LNCaP clone FGC (cell line): ENCODE data around the gene ZNF19.

Experiments used
- DNase-seq: peaks from one replicate; pipeline ENCODE4 v3.0.0-alpha.2; 2011; ENCODE audit warnings: low read depth
- H3K4me3 ChIP-seq: 2 replicates; pipeline ENCODE4 v1.5.1; 2011; ENCODE audit warnings: mild to moderate bottlenecking, low read depth, low read length, control low read depth
- TF ChIP-seq, protein P1 (sequence below): IDR thresholded peaks from 2 replicates; pipeline ENCODE4 v1.5.1; 2012; ENCODE audit warnings: mild to moderate bottlenecking; ENCODE audit not compliant: control insufficient read depth, insufficient read depth; ENCODE audit errors: extremely low read depth

The ZNF19 gene

DNA sequence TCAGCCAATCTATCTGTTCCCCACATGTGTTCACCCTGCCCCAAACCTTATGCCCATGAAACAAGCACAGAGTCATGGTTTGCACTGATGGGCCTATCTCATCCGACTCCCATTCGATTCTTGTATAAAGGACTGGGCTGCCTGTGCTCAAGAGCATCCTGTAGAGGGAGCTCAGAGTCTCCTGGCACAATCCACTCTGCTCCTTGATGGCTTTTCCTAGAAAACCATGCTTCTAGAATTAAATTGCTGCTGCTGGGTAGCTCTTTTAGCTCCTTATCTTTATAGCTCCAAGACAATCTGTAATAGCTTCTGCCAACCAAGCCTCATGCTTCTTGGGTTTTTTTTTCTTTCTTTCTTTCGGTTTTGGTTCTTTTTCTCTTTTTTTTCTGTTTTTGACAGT lies 9.7 kb downstream of the ZNF19 start:
- TF ChIP-seq, protein P1, sequence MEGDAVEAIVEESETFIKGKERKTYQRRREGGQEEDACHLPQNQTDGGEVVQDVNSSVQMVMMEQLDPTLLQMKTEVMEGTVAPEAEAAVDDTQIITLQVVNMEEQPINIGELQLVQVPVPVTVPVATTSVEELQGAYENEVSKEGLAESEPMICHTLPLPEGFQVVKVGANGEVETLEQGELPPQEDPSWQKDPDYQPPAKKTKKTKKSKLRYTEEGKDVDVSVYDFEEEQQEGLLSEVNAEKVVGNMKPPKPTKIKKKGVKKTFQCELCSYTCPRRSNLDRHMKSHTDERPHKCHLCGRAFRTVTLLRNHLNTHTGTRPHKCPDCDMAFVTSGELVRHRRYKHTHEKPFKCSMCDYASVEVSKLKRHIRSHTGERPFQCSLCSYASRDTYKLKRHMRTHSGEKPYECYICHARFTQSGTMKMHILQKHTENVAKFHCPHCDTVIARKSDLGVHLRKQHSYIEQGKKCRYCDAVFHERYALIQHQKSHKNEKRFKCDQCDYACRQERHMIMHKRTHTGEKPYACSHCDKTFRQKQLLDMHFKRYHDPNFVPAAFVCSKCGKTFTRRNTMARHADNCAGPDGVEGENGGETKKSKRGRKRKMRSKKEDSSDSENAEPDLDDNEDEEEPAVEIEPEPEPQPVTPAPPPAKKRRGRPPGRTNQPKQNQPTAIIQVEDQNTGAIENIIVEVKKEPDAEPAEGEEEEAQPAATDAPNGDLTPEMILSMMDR: peak; percentile 47
- no peak overlapping the region for H3K4me3 ChIP-seq
- no peak for DNase-seq

DNA sequence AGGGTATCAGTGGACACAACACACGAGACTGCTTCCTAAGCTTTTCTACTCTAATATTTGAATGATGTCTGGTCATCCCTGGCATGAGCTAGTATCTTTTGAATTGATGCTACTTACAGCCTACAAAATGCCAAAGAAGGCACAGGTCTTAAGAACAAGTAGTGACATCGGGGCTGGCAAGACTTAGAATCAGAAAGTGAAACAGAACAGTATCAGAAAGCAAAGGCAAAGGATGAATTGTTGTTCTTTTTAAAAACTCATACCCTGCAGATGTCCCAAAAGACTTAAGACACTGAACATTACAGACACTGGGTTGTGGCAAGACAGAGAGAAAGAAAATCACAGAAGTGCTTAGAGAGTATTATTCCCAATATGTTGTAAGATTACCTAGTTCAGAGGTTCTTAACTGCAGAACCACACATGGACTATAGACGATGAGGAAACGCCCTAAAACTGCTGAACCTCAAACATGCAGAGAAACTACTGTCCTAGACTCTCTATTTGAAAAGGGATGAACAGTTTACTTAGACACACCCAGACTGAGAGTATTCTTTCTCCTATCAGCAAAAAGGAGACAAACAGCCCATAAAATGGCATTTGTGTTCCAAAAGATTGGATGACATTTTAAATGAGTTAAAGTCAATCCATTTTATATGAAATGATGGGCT lies 12.5 kb downstream of the ZNF19 start:
- TF ChIP-seq, protein P1: no peak
- H3K4me3 ChIP-seq: no peak overlapping the region
- DNase-seq: no peak

DNA sequence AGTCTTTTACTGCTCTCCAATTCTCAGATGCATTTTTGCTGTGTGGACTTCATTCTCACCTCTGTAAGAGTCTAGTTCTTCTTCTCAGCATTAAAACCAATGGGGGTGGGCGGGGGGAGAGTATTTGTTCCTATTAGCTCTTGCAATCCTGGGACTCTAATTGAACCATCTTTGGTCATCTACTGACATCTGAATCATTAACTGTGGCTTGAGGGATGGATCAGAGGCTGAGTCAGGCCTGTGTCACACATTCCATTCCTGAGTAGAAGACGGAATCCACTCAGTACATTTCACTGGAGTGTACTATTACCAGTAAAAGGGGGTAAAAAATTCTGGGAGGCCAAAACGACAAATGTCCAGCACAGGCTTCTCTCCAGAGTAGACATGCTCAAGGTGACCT lies 14.3 kb downstream of the ZNF19 start:
- no peak overlapping the region for H3K4me3 ChIP-seq

DNA sequence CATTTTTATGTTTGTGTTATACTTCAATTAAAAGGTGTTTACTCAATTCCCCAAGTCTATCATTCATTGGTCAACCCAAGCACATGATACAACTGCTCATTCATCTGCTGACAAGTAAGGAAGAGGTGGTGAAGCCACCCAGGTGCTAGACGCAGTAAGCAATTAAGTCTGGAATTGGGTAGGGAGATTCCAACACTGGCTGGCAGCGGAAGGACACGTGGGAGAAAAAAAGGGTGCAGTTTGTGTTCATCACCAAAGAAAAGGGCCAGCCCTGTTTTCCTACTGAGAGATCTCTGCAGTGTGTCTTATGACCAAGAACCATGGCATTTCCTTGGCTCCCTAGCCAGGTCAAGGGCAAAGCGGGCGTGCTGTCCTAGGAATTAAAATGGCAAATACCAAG lies 15.2 kb downstream of the ZNF19 start:
- H3K4me3 ChIP-seq: no peak overlapping the region
- no peak for DNase-seq
- TF ChIP-seq, protein P1: no peak

More for the DNA sequence above, 14.3 kb downstream of the ZNF19 start:
- DNase-seq: no peak
- TF ChIP-seq, protein P1: no peak

DNA sequence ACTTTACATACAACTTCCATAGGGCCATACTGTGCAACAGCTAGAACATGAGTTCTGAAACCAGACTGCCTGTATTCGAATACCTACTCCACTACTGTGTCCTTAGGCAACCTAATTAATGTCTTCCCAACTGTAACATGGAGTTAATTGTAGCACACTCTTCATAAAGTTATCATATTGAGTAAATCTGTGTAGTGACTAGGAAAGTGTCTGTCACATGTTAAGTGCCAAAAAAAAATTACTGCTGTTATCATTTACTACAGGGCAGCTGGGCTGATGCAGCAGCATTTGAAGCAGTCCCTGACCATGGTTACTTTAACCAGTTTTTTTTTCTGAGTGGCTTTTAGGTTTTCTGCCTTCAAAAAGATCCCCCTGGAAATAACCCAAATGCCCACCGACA lies 16.2 kb downstream of the ZNF19 start:
- TF ChIP-seq, protein P1: no peak
- H3K4me3 ChIP-seq: no peak overlapping the region
- no peak for DNase-seq

DNA sequence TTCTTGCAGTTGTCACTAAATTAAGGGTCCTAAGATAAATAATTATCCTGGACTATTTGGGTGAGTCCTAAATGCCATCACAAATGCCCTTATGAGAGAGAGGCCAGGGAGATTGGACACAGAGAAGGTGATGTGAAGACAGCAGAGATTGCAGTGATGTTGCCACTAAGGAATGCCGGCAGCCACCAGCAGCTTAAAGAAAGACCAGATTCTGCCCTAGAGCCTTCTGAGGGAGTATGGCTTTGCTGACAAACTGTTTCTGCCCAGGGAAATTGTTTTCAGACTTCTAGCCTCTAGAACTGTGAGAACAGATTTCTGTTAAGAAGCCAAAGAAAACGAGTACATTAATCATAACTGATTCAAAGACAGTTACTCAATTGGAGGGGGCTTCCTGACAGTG lies 17.1 kb downstream of the ZNF19 start:
- H3K4me3 ChIP-seq: no peak overlapping the region
- TF ChIP-seq, protein P1: no peak
- no peak for DNase-seq

DNA sequence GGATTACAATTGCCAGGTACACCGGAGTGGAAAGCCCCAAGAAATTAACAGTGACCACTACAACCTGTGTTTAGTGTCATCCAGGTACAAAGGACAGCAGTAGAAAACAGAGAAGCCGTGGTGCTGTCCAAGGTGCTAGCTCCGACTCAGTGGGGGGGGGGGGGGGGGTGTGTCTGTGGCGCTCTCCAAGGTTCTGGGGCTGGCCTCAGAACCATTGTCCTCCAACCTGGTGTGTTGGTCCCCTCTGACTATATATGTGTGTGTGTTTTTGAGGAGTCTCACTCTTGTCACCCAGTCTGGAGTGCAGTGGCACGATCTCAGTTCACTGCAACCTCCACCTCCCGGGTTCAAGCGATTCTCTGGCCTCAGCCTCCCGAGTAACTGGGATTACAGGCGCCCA lies 21.3 kb downstream of the ZNF19 start:
- no peak for DNase-seq
- H3K4me3 ChIP-seq: no peak overlapping the region
- TF ChIP-seq, protein P1: no peak
